ENCODE data around the gene WDR89.

DNA sequence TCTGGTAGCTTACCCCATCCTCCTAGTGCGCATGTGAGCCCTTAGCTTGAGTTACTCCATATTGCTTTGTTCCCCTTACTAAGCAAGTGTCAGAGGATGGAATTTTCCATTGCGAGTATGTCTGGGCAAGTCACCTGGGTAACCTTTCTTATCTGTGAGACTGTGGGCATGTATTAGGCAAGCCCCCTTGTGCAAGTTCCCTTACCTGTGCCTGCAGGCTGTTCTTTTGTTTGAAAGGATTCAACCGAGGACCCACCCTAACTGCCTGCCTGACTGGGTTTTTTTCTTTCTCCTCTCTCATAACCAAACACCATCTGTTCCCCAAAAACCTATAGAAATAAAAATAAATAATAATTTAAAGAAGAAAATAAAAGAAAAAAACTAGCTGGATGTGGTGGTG, 76.2 kb downstream of the WDR89 start:
- TF ChIP-seq POLR2A (IDR thresholded peaks at IDR 0.05) (no peak), POLR2AphosphoS5 (IDR thresholded peaks at IDR 0.05) (no peak), EP300 (IDR thresholded peaks at IDR 0.05) (no peak)
- TF ChIP-seq, protein P1, sequence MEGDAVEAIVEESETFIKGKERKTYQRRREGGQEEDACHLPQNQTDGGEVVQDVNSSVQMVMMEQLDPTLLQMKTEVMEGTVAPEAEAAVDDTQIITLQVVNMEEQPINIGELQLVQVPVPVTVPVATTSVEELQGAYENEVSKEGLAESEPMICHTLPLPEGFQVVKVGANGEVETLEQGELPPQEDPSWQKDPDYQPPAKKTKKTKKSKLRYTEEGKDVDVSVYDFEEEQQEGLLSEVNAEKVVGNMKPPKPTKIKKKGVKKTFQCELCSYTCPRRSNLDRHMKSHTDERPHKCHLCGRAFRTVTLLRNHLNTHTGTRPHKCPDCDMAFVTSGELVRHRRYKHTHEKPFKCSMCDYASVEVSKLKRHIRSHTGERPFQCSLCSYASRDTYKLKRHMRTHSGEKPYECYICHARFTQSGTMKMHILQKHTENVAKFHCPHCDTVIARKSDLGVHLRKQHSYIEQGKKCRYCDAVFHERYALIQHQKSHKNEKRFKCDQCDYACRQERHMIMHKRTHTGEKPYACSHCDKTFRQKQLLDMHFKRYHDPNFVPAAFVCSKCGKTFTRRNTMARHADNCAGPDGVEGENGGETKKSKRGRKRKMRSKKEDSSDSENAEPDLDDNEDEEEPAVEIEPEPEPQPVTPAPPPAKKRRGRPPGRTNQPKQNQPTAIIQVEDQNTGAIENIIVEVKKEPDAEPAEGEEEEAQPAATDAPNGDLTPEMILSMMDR (IDR thresholded peaks at IDR 0.05) = no peak
